K562 (cell line): Measurements from ENCODE around the gene DZIP3. TPM values are rescaled to one million over a fixed set of nuclear protein-coding genes. Genes with fewer than 3 reads are reported as not detected.

Experiments
- ATAC-seq: fragments of 200-7000 bp; cut with Tn5 transposase; 3 replicates; pipeline ENCODE4 v1.9.1; 2020; ENCODE audit warnings: moderate library complexity
- BruUV-seq: library from RNA; stranded (reverse); fragments of 400-500 nt; replicated peaks from 2 replicates; lab custom pipeline; 2021; lab: Mats Ljungman, UMichigan
- CTCF ChIA-PET: fragments of 300-600 bp; formaldehyde crosslinking; extraction: SDS; loops from one replicate; lab custom pipeline; 2021; ENCODE audit warnings: low intra/inter-chr PET ratio; lab: Yijun Ruan, JAX
- POLR2A ChIA-PET: fragments of 300-600, 350-650 bp; sonication (Branson Sonifier 250); formaldehyde crosslinking; extraction: SDS; loops from one replicate; lab custom pipeline; 2021; ENCODE audit warnings: antibody characterized with exemption, inconsistent platforms; lab: Yijun Ruan, JAX
- DNase-seq, 4 experiments: peaks; one replicate each; pipeline versions ENCODE4 v3.0.0 to v3.0.0-alpha.2; 2011 to 2018; ENCODE audit warnings: low spot score in 3 of 4, mixed read lengths in 3 of 4; ENCODE audit errors: extremely low read depth in 1 of 4
- FAIRE-seq: peaks from 2 replicates; lab custom pipeline; 2011; peaks lifted over from hg19 to GRCh38; lab: Jason Lieb, UNC
- H2AFZ ChIP-seq: 2 replicates; pipeline ENCODE4 v1.6.0; 2011; ENCODE audit warnings: low read depth, low read length, control low read depth, inconsistent platforms
- H3K27ac ChIP-seq: fragments of 200-600 bp; 3 replicates; pipeline ENCODE4 v1.8.0; 2011; ENCODE audit warnings: low read depth, mild to moderate bottlenecking, control low read depth, inconsistent platforms, low read length, moderate library complexity, mixed read lengths; ENCODE audit errors: extremely low read depth
- H3K27me3 ChIP-seq, 2 experiments: fragments of 300-600 bp in 1 of 2; 2 replicates in 1 of 2; 3 replicates in 1 of 2; pipeline versions ENCODE4 v1.6.0 to v1.8.0; 2011; ENCODE audit warnings: inconsistent platforms in 2 of 2, low read length in 2 of 2, mild to moderate bottlenecking in 1 of 2, mixed read lengths in 1 of 2, moderate library complexity in 1 of 2; ENCODE audit not compliant: control insufficient read depth in 2 of 2, insufficient read depth in 2 of 2
- H3K36me3 ChIP-seq: fragments of 300-600 bp; 3 replicates; pipeline ENCODE4 v1.8.0; 2011; ENCODE audit warnings: mild to moderate bottlenecking, low read length, inconsistent platforms; ENCODE audit not compliant: control insufficient read depth, insufficient read depth
- H3K4me1 ChIP-seq, 2 experiments: fragments of 200-600 bp in 1 of 2; replicated peaks in 1 of 2; 2 replicates in 1 of 2; 3 replicates in 1 of 2; pipeline versions ENCODE4 v1.5.1 to v1.8.0; 2011; ENCODE audit warnings: inconsistent platforms in 2 of 2, low read length in 2 of 2, mild to moderate bottlenecking in 1 of 2, mixed read lengths in 1 of 2, moderate library complexity in 1 of 2; ENCODE audit not compliant: control insufficient read depth in 2 of 2, insufficient read depth in 2 of 2
- H3K4me2 ChIP-seq: 2 replicates; pipeline ENCODE4 v1.6.1; 2011; ENCODE audit warnings: low read length, control low read depth, inconsistent platforms, mixed read lengths; ENCODE audit not compliant: insufficient read depth
- H3K4me3 ChIP-seq: fragments of 200-600 bp; sonication (generic), shearing (Covaris generic); 2 replicates; pipeline ENCODE4 v1.5.1; 2016; ENCODE audit warnings: control low read depth, inconsistent platforms
- H3K79me2 ChIP-seq: fragments of 200-600 bp; 3 replicates; pipeline ENCODE4 v1.8.0; 2011; ENCODE audit warnings: low read length, inconsistent platforms; ENCODE audit not compliant: control insufficient read depth, insufficient read depth
- H3K9ac ChIP-seq, 2 experiments: 2 replicates each; pipeline versions ENCODE4 v1.6.0 to v1.6.1; 2011; ENCODE audit warnings: low read depth in 2 of 2, low read length in 2 of 2, control low read depth in 1 of 2, inconsistent platforms in 1 of 2, mild to moderate bottlenecking in 1 of 2, mixed read lengths in 1 of 2; ENCODE audit not compliant: insufficient read depth in 1 of 2
- H3K9me1 ChIP-seq: one replicate; pipeline ENCODE4 v1.6.0; 2011; ENCODE audit warnings: inconsistent platforms, mild to moderate bottlenecking, low read length, moderate library complexity; ENCODE audit not compliant: control insufficient read depth, insufficient read depth
- H3K9me3 ChIP-seq: replicated peaks from 2 replicates; pipeline ENCODE4 v1.5.1; 2011; ENCODE audit warnings: low read depth, low read length, inconsistent platforms; ENCODE audit not compliant: control insufficient read depth, insufficient read depth
- H4K20me1 ChIP-seq: replicated peaks from 2 replicates; pipeline ENCODE4 v1.6.1; 2011; ENCODE audit warnings: low read length, inconsistent platforms, mixed read lengths; ENCODE audit not compliant: control insufficient read depth, insufficient read depth
- C11orf30 ChIP-seq: fragments of 450-650 bp; IDR thresholded peaks from 2 replicates; pipeline ENCODE4 v1.6.1; 2016; ENCODE audit warnings: low read depth, mild to moderate bottlenecking
- WGBS: fragments of 100-300 bp; shearing (Covaris generic); methylation state at CpG from one replicate; pipeline ENCODE4 v1.1.6; 2016; ENCODE audit warnings: low coverage, mixed read lengths; ENCODE audit not compliant: insufficient coverage; ENCODE audit errors: missing lambda C conversion rate; 5-methylcytosine and 5-hydroxymethylcytosine counted together
- in situ Hi-C: fragments of 300-500 bp; cut with MboI; formaldehyde crosslinking; loops from 4 replicates; pipeline ENCODE4 v1.15.0; 2018; ENCODE audit warnings: inconsistent platforms, mixed read lengths
- intact Hi-C: fragments of 100-400 bp; cut with micrococcal nuclease; formaldehyde crosslinking; loops from 2 replicates; pipeline ENCODE4 v1.14.2; 2022
- polyA plus RNA-seq, 8 experiments: library from polyadenylated mRNA; depleted of rRNA in 4 of 8; stranded (reverse) in 5 of 8; unstranded in 3 of 8; fragments of >200 nt; fragmentation: Nextera tagmentation in 2 of 8; fragmentation: Illumina TruSeq in 1 of 8; extraction: Ambion mirVana in 2 of 8; extraction: Trizol in 1 of 8; gene quantifications; 2 replicates each; pipeline versions ENCODE4 v1.2.1 to v1.2.3, GENCODE V29; 2011 to 2014; ENCODE audit warnings: inconsistent platforms in 1 of 8, missing spikeins in 1 of 8
- total RNA-seq, 7 experiments: library from RNA; depleted of rRNA in 6 of 7; stranded (reverse); fragments of >200 nt in 6 of 7; fragmentation: Illumina TruSeq in 2 of 7; extraction: Trizol in 2 of 7; gene quantifications; 2 replicates each; pipeline versions ENCODE4 v1.2.1 to v1.2.3, GENCODE V29; 2011 to 2021; ENCODE audit warnings: low replicate concordance in 1 of 7
- TF ChIP-seq, protein P1 (sequence below), 2 experiments: fragments of 450-650 bp; formaldehyde crosslinking in 1 of 2; IDR thresholded peaks; 2 replicates each; pipeline versions ENCODE4 v1.4.0 to v1.6.1; 2014 to 2020; ENCODE audit warnings: mild to moderate bottlenecking in 2 of 2, borderline replicate concordance in 1 of 2, low read depth in 1 of 2

DZIP3 gene
- total and polyA plus RNA-seq, 9 of the 15 experiments (the other 6 are each of a cell fraction or from before 2014, with no cell fraction given), result 3.5 to 9.7 (median 5.7) TPM

DNA sequence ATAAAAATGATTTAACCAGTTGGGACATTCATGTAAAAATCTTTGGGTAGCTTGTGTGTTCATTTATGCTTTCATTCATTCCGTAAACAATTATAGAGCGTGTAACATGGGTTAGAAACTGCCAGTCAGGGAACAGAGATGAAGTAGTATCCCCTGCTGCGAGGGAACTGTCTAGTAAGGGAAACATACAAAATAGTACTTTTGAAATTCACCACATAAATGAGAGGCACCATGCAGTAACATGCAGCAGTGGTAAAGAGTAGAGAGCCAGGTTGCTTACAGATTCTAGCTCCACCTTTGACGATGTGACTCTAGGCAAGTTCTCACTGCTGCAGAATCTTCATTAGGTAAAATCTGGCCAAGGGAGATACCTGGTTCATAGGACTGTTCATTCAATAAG is 938 bp downstream of the DZIP3 start:
- intact Hi-C loops, result no loop called here
- 2% methylated on average over 4 of the region's 4 CpGs for WGBS
- peaks cover 59% of the 10 kb centered on the region for H3K79me2 ChIP-seq

More for the DNA sequence above, 938 bp downstream of the DZIP3 start:
- Histone ChIP-seq H2AFZ (peak overlapping the region; percentile 66), H3K4me1 (peaks cover 0 to 8% of the 10 kb centered on the region in 2 experiments; a peak in 2 of 5 replicates), H3K4me2 (peak overlapping the region; percentile 79), H3K4me3 (peak overlapping the region; percentile 76), H3K27ac (peak overlapping the region; percentile 90), H3K9ac (peak overlapping the region; percentile 74 to 94), H3K9me3 (no peaks in the 10 kb centered on the region), H3K36me3 (peaks cover 13% of the 10 kb centered on the region; the same call in 1 of the 3 replicates), H3K9me1 (no peaks in the 10 kb centered on the region), H4K20me1 (peaks cover 8% of the 10 kb centered on the region; the same call in 1 of the 2 replicates), H3K27me3 (no peaks in the 10 kb centered on the region)
- DNase-seq (peak in 1 of 4 experiments; percentile 7), ATAC-seq (peak; percentile 4; the same call in 2 of the 3 replicates), FAIRE-seq (no peak)
- in situ Hi-C loops, result no loop called here
- CTCF ChIA-PET, result no interaction called here
- TF ChIP-seq, protein P1, sequence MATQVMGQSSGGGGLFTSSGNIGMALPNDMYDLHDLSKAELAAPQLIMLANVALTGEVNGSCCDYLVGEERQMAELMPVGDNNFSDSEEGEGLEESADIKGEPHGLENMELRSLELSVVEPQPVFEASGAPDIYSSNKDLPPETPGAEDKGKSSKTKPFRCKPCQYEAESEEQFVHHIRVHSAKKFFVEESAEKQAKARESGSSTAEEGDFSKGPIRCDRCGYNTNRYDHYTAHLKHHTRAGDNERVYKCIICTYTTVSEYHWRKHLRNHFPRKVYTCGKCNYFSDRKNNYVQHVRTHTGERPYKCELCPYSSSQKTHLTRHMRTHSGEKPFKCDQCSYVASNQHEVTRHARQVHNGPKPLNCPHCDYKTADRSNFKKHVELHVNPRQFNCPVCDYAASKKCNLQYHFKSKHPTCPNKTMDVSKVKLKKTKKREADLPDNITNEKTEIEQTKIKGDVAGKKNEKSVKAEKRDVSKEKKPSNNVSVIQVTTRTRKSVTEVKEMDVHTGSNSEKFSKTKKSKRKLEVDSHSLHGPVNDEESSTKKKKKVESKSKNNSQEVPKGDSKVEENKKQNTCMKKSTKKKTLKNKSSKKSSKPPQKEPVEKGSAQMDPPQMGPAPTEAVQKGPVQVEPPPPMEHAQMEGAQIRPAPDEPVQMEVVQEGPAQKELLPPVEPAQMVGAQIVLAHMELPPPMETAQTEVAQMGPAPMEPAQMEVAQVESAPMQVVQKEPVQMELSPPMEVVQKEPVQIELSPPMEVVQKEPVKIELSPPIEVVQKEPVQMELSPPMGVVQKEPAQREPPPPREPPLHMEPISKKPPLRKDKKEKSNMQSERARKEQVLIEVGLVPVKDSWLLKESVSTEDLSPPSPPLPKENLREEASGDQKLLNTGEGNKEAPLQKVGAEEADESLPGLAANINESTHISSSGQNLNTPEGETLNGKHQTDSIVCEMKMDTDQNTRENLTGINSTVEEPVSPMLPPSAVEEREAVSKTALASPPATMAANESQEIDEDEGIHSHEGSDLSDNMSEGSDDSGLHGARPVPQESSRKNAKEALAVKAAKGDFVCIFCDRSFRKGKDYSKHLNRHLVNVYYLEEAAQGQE (IDR thresholded peaks at IDR 0.05; ENCODE audit: borderline replicate concordance), result no peak
- TF ChIP-seq, protein P1 (CRISPR knock-in tag; IDR thresholded peaks at IDR 0.05; ENCODE audit: low read depth), result no peak
- 0 out of 2 replicates have a peak, but pooled peaks have one; percentile 6 for TF ChIP-seq C11orf30
- BruUV-seq, result no TSS peak
- POLR2A ChIA-PET, result interaction anchor here (1.8 to 3.0 kb wide), 2 partner anchors 8 to 13 kb away, joined by 4 to 18 read pairs; no protein-coding TSS in a partner anchor
